Embryonic facial prominence (tissue), 1 donor: Measurements from ENCODE around the gene TBC1D22A.

Experiments used
- DNase-seq: peaks from one replicate; pipeline ENCODE4 v3.0.0-alpha.2; 2016; ENCODE audit errors: extremely low spot score

Gene TBC1D22A

DNA sequence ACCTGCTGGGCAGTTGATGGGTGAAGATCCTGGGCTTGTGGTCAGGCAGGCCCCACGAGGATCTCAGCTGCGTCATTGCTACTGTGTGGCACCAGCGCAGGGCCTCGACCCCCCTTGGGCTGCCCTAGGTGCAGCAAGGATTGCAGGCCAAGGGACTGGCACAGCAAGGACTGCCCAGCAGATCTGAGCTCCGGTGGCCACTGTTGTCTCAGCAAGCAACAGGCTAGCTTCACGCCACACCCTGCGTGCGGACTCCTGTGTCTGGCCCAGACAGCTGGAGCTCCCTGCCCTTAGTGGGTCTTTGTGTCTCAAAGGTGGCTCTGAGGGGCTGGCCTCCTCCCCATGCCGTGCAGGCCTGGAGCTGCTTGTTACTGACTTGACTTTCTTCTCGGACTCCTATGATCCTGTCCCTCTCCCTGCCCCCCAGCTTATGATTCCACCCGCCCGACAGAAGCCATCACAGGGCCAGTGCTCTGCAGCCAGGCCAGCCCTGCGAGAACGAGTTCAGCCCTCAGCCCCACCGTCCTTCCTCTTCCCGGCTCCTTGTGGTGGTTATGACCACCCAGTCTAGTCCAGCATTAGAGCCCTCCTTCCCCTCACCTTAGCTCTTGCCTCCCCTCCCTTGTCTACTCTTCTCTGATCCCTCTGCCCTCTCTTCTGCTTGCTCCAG is 295.6 kb downstream of the TBC1D22A start:
- no peak for DNase-seq

DNA sequence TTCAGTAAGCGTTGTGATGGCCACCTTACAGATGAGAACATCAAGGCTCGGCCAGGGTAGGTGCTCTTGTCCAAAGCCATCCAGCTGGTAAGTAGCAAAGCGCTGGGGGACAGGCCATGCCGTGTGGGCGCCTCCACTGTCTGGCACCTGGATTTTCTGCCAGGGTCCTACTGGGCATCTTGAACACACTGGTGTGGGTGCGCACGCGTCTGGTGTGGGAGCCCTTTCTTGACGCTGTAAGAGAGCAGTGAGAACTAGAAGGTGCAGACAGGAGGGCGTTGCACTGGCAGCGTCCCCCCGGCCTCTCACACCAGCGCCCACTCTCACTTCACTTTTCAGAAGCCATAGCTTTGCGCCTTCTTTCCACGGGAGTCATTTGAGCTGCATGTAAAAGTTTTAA is 296.6 kb downstream of the TBC1D22A start:
- DNase-seq, result no peak

DNA sequence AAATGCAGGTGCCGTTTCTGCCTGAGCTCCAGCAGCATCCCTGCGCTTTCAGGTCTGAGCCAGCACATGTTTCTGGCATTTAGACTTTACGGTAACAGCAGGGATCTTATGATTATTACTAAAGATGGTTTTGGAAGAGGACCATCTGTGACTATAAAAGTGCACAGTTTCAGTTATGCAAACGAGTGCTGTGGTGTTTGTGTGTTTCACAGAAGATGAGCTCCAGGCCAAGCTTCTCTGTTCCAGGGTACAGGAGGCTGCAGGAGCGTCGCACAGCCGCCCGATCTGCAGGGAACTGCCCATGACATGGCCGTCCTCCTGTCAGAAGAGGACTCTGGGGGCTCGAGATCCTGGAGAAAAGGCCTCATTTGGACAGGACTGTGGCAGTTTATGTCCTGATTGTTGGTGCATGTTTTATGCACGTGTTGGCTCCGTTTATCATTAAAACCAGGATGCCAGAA is 297.3 kb downstream of the TBC1D22A start:
- DNase-seq, result no peak

DNA sequence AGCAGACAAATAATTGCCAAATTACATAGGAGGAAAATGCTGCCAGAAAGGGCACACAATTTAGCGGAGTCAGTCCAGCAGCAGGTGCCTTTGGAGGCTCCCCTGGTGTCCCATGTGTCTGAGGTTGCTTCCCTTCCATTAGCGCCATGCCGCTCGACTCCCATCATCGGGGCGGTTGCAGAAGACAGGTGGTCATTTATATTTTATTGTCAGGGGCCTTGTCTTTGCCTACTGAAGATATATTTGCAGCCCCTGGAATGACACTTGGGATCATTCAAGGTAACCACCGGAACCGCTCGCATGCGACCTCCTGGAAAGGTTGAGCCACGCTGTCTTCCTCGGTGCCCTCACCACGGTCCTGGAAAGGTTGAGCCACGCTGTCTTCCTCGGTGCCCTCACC is 298.3 kb downstream of the TBC1D22A start:
- no peak for DNase-seq

- DNase-seq, result no peak
Measured at GRCh38 chr22:47061226-47061625, 298.8 kb downstream of the TBC1D22A start.

DNA sequence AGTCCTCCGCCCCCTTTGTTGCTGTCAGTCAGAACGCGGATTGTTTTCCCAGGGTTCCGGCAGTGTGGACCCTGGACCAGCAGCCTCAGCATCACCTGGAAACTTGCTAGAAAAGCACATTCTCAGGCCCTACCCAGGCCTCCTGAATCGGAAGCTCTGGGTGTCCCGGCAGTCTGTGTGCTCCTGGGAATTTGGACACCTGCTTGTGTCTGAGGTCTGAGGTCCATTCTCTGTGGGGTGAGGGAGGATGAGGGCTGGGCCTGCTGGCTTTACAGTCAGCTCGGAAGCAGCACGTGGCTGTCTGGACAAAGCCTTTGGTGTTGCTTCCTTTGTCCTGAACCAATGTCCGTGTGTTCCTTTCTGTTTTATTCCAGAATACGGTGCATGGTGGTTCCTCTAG is 299.7 kb downstream of the TBC1D22A start:
- DNase-seq, result no peak

GRCh38 chr22:47063071-47063509 is 300.6 kb downstream of the TBC1D22A start:
- DNase-seq, result no peak

DNA sequence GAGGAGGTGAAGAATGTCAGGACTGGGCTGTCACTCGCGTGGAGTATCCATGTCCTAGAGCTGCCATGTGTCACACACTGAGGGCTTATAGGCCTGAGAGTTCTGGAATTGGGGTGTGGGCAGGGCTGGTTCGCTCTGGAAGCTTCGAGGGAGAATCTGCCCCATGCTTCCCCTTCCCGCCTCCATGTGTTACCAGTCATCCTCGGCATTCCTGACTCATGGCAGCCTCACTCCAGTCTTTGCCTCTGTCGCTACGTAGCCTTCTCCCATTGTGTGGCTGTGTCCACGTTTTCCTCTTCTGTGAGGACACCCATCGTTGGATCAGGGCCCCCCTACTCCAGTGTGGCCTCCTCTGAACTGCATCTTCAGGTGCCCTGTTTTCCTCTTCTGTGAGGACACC is 301.2 kb downstream of the TBC1D22A start:
- DNase-seq, result no peak

DNA sequence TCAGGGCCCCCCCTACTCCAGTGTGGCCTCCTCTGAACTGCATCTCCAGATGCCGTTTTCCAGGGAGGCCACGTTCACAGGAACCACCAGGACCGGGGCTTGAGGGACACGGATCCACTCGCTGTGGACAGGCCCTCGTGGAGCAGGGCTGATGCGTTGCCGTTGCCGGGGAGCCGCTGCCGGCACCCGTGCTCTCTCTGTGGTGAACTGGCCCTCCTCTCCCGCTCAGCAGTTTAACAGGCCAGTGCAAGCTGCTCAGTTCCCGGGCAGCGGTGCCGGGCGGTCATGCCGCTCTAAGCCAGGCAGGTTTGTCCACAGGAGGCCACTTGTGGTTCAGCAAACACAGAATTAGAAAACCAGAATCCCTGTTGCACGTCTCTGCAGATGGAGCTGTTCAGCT is 301.6 kb downstream of the TBC1D22A start:
- DNase-seq, result no peak

- DNase-seq, result no peak
Measured at GRCh38 chr22:47064416-47064815, 302.0 kb downstream of the TBC1D22A start.

- DNase-seq, result no peak
Measured at GRCh38 chr22:47065756-47066615, 303.5 kb downstream of the TBC1D22A start.

DNA sequence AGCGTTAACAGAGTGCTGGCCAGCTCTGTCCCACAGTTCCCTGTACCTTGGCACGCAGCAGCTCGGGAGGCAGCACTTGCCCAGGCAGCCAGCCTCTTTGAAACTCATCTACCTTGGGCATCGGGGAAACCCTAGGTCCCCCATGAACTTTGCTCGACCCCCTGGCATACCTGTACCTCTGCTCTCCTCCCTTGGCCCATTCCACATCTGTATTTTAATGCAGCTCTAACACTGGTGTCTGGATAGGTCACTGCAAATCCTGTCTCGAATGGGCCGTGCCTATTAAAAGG is 304.1 kb downstream of the TBC1D22A start:
- no peak for DNase-seq

DNA sequence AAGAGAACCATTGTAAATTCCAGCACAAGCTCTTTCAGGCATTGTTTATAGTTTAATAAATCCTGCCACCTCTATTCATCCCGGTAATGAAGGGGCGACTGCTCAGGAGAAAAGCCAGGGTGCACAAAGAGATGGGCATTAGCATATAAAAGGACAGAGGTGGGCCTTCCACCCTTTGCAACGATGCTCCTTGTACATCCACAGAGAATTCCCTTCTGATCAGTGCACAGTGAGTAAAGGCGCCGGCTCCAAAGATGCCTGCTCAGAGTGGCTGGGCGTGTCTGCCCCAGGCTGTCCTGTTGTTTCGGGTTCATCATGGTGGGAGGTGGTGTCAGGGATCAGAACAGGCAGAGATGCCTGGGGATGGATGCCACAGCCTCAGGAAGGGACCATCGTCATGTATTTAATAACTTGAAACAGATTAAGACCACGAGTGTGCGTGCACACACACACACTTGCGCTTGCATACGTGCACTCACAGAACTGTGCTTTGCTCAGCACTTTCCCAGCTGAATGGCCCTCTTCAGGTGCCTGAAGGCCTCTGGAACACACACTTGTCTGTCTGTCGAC is 305.0 kb downstream of the TBC1D22A start:
- DNase-seq, result no peak

DNA sequence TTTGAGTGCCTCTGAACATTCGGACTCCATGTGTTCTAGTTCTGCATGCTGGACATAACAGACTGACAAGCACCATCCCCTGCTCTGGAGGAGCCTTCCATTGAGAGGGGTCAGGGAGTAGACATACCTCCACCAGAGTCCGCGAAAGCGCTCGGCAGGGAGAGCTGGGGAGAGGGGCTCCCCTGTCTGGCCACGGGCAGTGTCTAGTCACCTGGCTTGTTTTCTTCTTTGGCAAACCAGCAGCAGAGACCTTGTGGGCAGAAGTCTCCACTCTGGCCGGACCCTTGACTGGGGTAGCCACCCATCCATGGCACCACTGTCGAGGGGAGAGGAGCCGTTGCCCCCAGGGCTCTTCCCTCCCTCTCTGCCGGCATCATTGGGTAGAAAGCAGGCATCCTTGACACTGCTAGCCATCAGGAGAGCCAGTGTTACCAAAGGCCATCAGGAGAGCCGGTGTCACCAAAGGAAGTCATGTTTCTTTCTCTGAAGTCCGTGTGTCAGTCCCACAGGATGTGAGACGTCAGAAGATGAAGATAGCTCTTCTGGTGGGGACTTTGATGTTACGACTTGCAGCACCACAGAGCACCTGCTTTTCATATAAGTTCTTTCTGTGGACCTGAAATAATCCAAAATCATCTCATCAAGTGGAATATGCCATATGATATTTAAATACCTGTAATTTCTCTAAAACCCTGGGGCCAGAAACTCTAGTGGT is 305.6 kb downstream of the TBC1D22A start:
- DNase-seq, result no peak

DNA sequence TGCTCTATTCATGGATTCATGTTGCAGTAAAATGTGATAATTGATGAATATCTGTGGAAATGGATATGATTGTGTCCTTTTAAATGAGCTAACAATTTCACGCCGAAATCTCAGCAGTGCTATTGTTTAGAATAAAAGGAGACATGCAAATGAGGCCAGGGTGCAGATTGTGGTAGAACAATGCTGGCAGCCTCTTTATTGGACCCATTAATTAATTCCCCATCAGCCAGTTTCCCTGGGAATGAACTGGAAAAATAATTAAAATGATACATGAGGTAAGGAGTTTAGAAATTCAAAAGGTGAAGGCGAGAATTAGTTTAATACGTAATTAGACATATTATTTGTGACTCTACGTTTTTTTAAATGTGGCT is 306.2 kb downstream of the TBC1D22A start:
- no peak for DNase-seq

DNA sequence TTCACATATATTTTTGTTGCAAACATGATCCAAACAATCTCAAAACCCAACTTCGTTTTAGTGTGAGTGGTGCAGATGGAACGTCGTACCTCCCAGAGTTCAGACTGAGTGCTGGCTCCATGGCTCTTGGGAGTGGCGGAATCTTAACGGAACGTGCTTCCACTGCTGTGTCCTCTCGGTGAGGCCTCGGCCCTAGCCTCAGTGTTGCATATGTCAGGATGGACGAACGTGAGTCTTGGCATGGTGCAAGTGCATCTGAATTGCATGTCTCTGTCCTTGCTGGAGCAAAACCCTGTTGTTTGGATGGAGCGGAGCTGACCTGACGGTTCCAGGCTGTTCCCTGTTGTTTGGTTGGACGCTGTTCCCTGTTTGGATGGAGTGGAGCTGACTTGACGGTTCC is 306.8 kb downstream of the TBC1D22A start:
- no peak for DNase-seq

- DNase-seq, result no peak
Measured at GRCh38 chr22:47071078-47071806, 308.8 kb downstream of the TBC1D22A start.

DNA sequence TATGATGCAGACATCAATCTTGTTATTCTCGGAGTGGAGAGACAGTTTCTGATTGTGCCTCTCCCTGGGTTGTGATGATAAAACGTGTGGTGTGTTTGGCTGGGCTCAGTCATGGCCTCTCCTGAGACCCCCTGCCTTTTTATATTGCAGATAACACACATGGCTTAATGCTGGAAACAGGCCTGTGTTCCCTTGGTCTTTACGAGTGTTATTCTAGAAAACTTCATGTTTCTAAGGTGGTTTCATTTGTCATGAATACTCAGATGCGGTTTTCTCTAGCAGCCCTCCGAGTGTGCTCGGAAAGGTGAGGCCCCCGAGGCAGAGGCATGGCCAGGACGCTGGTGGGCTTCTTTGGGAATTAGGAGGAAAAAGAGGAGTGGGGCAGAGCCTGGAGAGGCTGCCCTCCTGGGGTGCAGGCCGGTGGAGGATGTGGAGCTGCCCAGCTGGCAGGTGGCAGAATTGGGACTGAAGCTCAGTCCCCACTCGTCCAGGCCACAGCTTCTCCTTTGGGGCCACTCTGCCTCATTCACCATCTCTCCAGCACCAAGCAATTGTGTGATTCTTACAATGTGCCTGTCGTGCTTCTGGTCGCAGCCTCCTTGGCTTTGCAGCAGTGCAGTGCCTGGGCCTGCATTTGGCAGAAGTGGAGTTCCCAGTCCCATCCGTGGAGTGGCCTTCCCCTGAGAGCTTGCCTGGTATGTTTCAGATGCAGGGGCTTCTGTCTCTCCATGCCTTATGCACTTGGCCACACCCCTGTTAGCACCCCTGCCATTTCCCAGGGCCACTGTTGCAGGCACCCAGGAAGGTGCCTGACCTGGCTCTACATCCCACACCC is 309.6 kb downstream of the TBC1D22A start:
- DNase-seq, result no peak

- no peak for DNase-seq
Measured at GRCh38 chr22:47072642-47072967, 310.2 kb downstream of the TBC1D22A start.

- DNase-seq, result no peak
Measured at GRCh38 chr22:47073075-47073474, 310.6 kb downstream of the TBC1D22A start.

DNA sequence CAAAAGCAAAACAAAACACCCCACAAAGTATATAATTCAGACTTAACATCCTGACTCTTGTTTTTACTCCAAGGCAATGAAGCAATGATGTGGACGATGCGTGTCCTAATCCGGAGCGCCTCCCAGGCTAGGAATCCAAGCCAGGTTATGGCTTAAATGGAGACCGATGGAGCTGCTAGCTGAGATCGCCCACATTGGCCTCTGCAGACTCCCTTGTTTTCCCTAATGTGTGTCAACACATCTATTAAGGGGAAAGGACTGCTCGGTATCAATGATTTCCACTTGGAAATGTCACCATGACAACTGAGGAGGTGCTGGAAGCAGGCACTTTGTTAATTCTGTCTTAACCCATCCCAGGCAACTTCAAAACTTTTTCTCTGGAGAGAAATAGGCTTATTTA is 311.7 kb downstream of the TBC1D22A start:
- DNase-seq, result no peak
